DND-41 (cell line): ENCODE measurements around the gene MDK.
"Not testable (repeated sequence)": the region's sequence is repeated elsewhere in the genome, so short reads cannot be mapped to it uniquely, and the experiment has no call there.

ENCODE experiments used
- ATAC-seq: fragments of 200-7000 bp; cut with Tn5 transposase; 3 replicates; pipeline ENCODE4 v1.9.1; 2021; ENCODE audit warnings: low read depth; ENCODE audit not compliant: insufficient read depth
- DNase-seq: peaks from one replicate; pipeline ENCODE4 v3.0.0-alpha.2; 2020
- H2AFZ ChIP-seq: 2 replicates; pipeline ENCODE4 v1.6.0; 2012; ENCODE audit warnings: low read depth, low read length
- H3K27ac ChIP-seq: 2 replicates; pipeline ENCODE4 v1.5.1; 2012; ENCODE audit warnings: low read length, inconsistent platforms
- H3K27me3 ChIP-seq: fragments of 200-600 bp; sonication (generic); 2 replicates; pipeline ENCODE4 v1.6.0; 2012; ENCODE audit warnings: low read length, mild to moderate bottlenecking, inconsistent platforms; ENCODE audit not compliant: insufficient read depth, poor library complexity
- H3K36me3 ChIP-seq: 2 replicates; pipeline ENCODE4 v1.5.1; 2012; ENCODE audit warnings: low read length, inconsistent platforms; ENCODE audit not compliant: insufficient read depth
- H3K4me1 ChIP-seq: 2 replicates; pipeline ENCODE4 v1.5.1; 2012; ENCODE audit warnings: mild to moderate bottlenecking, low read length; ENCODE audit not compliant: insufficient read depth
- H3K4me2 ChIP-seq: 2 replicates; pipeline ENCODE4 v1.6.0; 2012; ENCODE audit warnings: mild to moderate bottlenecking, moderate library complexity, low read length, inconsistent platforms; ENCODE audit not compliant: insufficient read depth
- H3K4me3 ChIP-seq, 2 experiments: fragments of 200-600 bp in 1 of 2; shearing (Covaris generic) in 1 of 2; 2 replicates each; pipeline ENCODE4 v1.5.1; 2012 to 2016; ENCODE audit warnings: inconsistent platforms in 2 of 2, low read length in 2 of 2, mild to moderate bottlenecking in 2 of 2, low read depth in 1 of 2, moderate library complexity in 1 of 2
- H3K79me2 ChIP-seq: 2 replicates; pipeline ENCODE4 v1.6.0; 2012; ENCODE audit warnings: low read length, inconsistent platforms; ENCODE audit not compliant: insufficient read depth
- H3K9ac ChIP-seq: 2 replicates; pipeline ENCODE4 v1.6.0; 2012; ENCODE audit warnings: low read depth, mild to moderate bottlenecking, inconsistent platforms, low read length, moderate library complexity
- H3K9me3 ChIP-seq: 2 replicates; pipeline ENCODE4 v1.5.1; 2012; ENCODE audit warnings: low read length, moderate library complexity, mild to moderate bottlenecking, inconsistent platforms; ENCODE audit not compliant: insufficient read depth, severe bottlenecking
- H4K20me1 ChIP-seq: 2 replicates; pipeline ENCODE4 v1.6.0; 2012; ENCODE audit warnings: low read length; ENCODE audit not compliant: insufficient read depth
- CTCF ChIP-seq: IDR thresholded peaks from 2 replicates; pipeline ENCODE4 v1.5.1; 2012; ENCODE audit warnings: borderline replicate concordance, low read length, moderate library complexity, mild to moderate bottlenecking; ENCODE audit not compliant: poor library complexity, severe bottlenecking; ENCODE audit errors: extremely low read depth
- EZH2 ChIP-seq: IDR thresholded peaks from 3 replicates; pipeline ENCODE4 v1.6.1; 2012; ENCODE audit warnings: borderline replicate concordance, low read depth, mild to moderate bottlenecking, moderate library complexity, low read length, inconsistent platforms; ENCODE audit not compliant: severe bottlenecking

MDK gene

GRCh38 chr11:46378296-46378695, 3.2 kb upstream of the MDK start:
- Histone ChIP-seq H4K20me1 (peaks cover 34% of the 10 kb centered on the region), H3K27me3 (peaks cover 27% of the 10 kb centered on the region), H3K9me3 (no peaks in the 10 kb centered on the region), H3K27ac (no peak overlapping the region), H3K4me1 (peaks cover 22% of the 10 kb centered on the region), H3K79me2 (no peaks in the 10 kb centered on the region), H3K9ac (no peak overlapping the region), H2AFZ (no peak overlapping the region), H3K36me3 (peaks cover 56% of the 10 kb centered on the region), H3K4me3 (no peak overlapping the region), H3K4me2 (no peak overlapping the region)
- TF ChIP-seq EZH2, result no peak
- no peak for TF ChIP-seq CTCF
- DNase-seq (no peak), ATAC-seq (no peak)

GRCh38 chr11:46378811-46379481, 2.5 kb upstream of the MDK start:
- Histone ChIP-seq H3K27ac (no peak overlapping the region), H2AFZ (no peak overlapping the region), H3K27me3 (peaks cover 30% of the 10 kb centered on the region), H3K4me1 (peaks cover 22% of the 10 kb centered on the region), H3K9ac (no peak overlapping the region), H3K79me2 (no peaks in the 10 kb centered on the region), H3K4me3 (no peak overlapping the region), H3K9me3 (no peaks in the 10 kb centered on the region), H3K36me3 (peaks cover 51% of the 10 kb centered on the region), H4K20me1 (peaks cover 30% of the 10 kb centered on the region), H3K4me2 (no peak overlapping the region)
- ATAC-seq (no peak), DNase-seq (no peak)
- TF ChIP-seq CTCF (no peak), EZH2 (no peak)

- Histone ChIP-seq H4K20me1 (peaks cover 29% of the 10 kb centered on the region), H3K27me3 (peaks cover 33% of the 10 kb centered on the region), H3K36me3 (peaks cover 44% of the 10 kb centered on the region), H3K4me1 (peaks cover 22% of the 10 kb centered on the region)
- H2AFZ ChIP-seq, H3K4me3 ChIP-seq, DNase-seq, H3K4me2 ChIP-seq, H3K9me3 ChIP-seq, H3K9ac ChIP-seq, H3K79me2 ChIP-seq, H3K27ac ChIP-seq: not testable (repeated sequence)
- 0 out of 3 replicates have a peak, but pooled peaks have one; percentile 6 for ATAC-seq
These were observed 1.8 kb upstream of the MDK start for GRCh38 chr11:46379482-46380293.

- peak overlapping the region in 1 of 2 experiments; percentile 45; a peak in 3 of 4 replicates for H3K4me3 ChIP-seq
- TF ChIP-seq EZH2, result no peak
- no peak for TF ChIP-seq CTCF
- peaks cover 22% of the 10 kb centered on the region for H3K4me1 ChIP-seq
- peak overlapping the region; percentile 70 for H3K4me2 ChIP-seq
- no peaks in the 10 kb centered on the region for H3K79me2 ChIP-seq
- H3K36me3 ChIP-seq, result peaks cover 36% of the 10 kb centered on the region
- ATAC-seq, result peak; percentile 38
- DNase-seq, result peak; percentile 36
- H4K20me1 ChIP-seq, result peaks cover 29% of the 10 kb centered on the region
- peaks cover 33% of the 10 kb centered on the region for H3K27me3 ChIP-seq
- no peaks in the 10 kb centered on the region for H3K9me3 ChIP-seq
- H2AFZ ChIP-seq, result no peak overlapping the region
- no peak overlapping the region for H3K27ac ChIP-seq
- H3K9ac ChIP-seq, result peak overlapping the region; percentile 39; the same call in 1 of the 2 replicates
These were observed 975 bp upstream of the MDK start for GRCh38 chr11:46380340-46381047.
